ENCODE measurements around the gene GPC1.

Gene GPC1

GRCh38 chr2:240443891-240444301 lies 8.4 kb downstream of the GPC1 start:
- Histone ChIP-seq H3K27me3 (replicated peaks) (no peaks in the 10 kb centered on the region), H3K36me3 (replicated peaks) (no peaks in the 10 kb centered on the region), H3K27ac (no peak overlapping the region), H3K4me3 (ENCODE audit: low read depth, low read length) (no peak overlapping the region)
- no peak for DNase-seq
- no peak for TF ChIP-seq CTCF (IDR thresholded peaks at IDR 0.05; ENCODE audit: low read depth, low read length, missing control alignments)
- in situ Hi-C loops (cut with HindIII; ENCODE audit: low pct_ligation_motif_present, low sequenced_read_pairs), result no loop called here

DNA sequence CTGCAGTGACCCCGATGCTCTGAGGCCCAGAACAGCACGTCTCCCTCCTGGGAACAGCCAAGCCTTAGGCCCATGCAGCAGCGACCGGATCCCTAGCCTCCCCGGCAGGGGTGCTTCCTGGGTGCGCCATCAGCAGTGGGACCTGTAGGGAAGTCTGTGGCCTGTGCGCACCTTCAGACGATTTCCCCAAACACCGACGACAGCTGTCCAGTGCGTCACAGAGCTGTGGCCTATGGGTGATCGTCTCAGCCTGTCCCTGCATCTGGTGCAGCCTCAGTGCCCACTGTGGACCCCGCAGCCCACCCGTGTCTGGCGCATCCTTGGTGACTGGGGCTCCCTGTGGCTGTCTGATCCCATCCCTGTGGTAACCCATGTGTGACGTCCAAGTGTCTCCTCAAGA lies 9.0 kb downstream of the GPC1 start:
- in situ Hi-C loops (cut with HindIII; ENCODE audit: low pct_ligation_motif_present, low sequenced_read_pairs), result no loop called here
- no peak for TF ChIP-seq CTCF (IDR thresholded peaks at IDR 0.05; ENCODE audit: low read depth, low read length, missing control alignments)
- Histone ChIP-seq H3K27ac (no peak overlapping the region), H3K27me3 (replicated peaks) (no peaks in the 10 kb centered on the region), H3K4me3 (ENCODE audit: low read depth, low read length) (no peak overlapping the region), H3K36me3 (replicated peaks) (no peaks in the 10 kb centered on the region)
- no peak for DNase-seq

DNA sequence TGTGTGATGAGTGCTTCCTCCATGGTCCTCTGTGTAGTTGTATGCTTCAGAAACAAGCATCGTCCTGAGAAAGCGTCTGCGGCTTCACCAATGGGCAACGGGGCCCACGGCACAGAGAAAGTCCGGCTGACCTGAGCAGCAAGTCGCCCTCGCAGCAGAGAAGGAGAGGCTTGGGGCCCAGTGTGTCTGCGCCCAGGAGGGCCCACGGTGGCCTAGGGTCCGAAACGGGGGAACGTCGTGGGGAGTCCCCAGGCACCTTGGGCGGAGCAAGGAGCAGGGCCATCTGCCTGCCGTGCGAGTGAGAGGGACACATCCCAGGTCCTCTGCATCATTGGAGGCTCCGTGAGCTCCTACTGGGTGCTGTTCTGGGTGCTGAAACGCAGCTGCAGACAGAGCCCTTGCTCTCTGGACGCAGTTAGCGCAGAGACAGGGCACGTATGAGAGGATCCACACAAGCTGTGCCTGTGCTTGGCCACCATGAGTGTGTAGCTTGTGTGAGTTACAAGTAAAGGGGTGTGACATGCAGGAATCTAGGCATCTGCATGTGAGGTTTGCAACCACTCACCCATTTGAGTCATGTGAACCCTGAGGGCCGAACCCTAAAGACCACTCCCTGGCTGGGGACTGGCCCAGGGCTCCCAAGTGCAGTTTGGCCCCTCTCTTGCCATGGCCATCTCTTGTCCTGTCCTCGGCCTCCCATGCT lies 10.6 kb downstream of the GPC1 start:
- in situ Hi-C loops (cut with HindIII; ENCODE audit: low pct_ligation_motif_present, low sequenced_read_pairs), result no loop called here
- Histone ChIP-seq H3K27me3 (replicated peaks) (no peaks in the 10 kb centered on the region), H3K36me3 (replicated peaks) (no peaks in the 10 kb centered on the region), H3K27ac (no peak overlapping the region), H3K4me3 (ENCODE audit: low read depth, low read length) (no peak overlapping the region)
- DNase-seq, result no peak
- TF ChIP-seq CTCF (IDR thresholded peaks at IDR 0.05; ENCODE audit: low read depth, low read length, missing control alignments), result no peak

DNA sequence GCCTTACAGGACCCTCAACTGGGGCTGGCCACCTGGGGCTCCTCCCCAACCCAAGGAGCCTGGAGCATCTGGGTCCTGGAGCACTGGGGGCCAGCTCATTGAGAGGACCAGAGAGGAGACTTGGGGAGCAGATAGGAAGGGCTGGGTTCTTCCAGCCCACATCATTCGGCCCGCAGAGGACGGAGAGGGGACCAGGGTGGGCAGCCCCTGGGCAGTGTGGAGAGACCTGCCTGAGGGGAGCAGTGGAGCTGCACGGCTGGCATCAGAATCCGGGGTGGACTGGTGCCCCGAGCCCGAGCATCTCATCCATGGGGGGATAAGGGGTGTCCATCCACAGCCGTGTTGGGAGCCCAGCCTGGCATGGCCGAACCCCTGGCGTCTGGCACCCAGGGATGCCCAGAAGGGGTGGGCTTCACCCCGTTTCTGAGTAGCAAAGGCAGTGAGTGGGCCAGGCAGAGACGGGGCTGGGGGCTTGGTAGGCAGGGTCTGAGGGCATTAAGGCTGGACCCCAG lies 11.3 kb downstream of the GPC1 start:
- Histone ChIP-seq H3K27ac (no peak overlapping the region), H3K4me3 (ENCODE audit: low read depth, low read length) (no peak overlapping the region), H3K36me3 (replicated peaks) (no peaks in the 10 kb centered on the region), H3K27me3 (replicated peaks) (no peaks in the 10 kb centered on the region)
- DNase-seq, result no peak
- in situ Hi-C loops (cut with HindIII; ENCODE audit: low pct_ligation_motif_present, low sequenced_read_pairs), result no loop called here
- no peak for TF ChIP-seq CTCF (IDR thresholded peaks at IDR 0.05; ENCODE audit: low read depth, low read length, missing control alignments)

GRCh38 chr2:240447331-240447730 lies 11.9 kb downstream of the GPC1 start:
- TF ChIP-seq CTCF (IDR thresholded peaks at IDR 0.05; ENCODE audit: low read depth, low read length, missing control alignments), result no peak
- no peak overlapping the region for H3K4me3 ChIP-seq (ENCODE audit: low read depth, low read length)
- in situ Hi-C loops (cut with HindIII; ENCODE audit: low pct_ligation_motif_present, low sequenced_read_pairs), result no loop called here
- H3K27me3 ChIP-seq (replicated peaks), result no peaks in the 10 kb centered on the region
- no peak for DNase-seq
- H3K36me3 ChIP-seq (replicated peaks), result no peaks in the 10 kb centered on the region
- no peak overlapping the region for H3K27ac ChIP-seq

DNA sequence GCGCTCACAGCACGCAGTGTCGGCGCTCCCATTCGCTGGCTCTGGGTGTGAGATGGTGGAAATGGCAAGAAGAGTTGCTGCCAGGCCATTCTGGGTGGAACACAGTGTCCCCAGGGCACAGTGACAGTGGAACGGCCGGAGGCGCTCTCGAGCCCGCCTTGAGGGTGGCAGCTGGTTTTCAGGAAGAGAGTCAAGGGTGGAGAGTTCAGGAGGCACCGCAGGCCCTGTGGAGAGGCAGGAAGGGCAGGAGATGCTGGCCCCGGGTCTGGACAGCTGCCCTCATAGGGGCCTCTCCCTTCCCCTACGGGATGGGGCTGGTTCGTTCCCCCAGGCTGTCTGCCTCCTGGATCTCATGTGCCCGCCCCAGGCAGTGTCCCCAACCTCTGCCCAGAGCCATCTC lies 12.5 kb downstream of the GPC1 start:
- in situ Hi-C loops (cut with HindIII; ENCODE audit: low pct_ligation_motif_present, low sequenced_read_pairs), result no loop called here
- no peak overlapping the region for H3K27ac ChIP-seq
- H3K27me3 ChIP-seq (replicated peaks), result peaks cover 2% of the 10 kb centered on the region
- TF ChIP-seq CTCF (IDR thresholded peaks at IDR 0.05; ENCODE audit: low read depth, low read length, missing control alignments), result no peak
- no peak overlapping the region for H3K4me3 ChIP-seq (ENCODE audit: low read depth, low read length)
- no peaks in the 10 kb centered on the region for H3K36me3 ChIP-seq (replicated peaks)
- DNase-seq, result no peak

Measured in brain microvascular endothelial cell (primary cell).